Sigmoid colon (tissue), 7 donors: ENCODE measurements around the gene KAT8. TPM values are rescaled to one million over a fixed set of nuclear protein-coding genes. Genes with fewer than 3 reads are reported as not detected.

ENCODE experiments used
- DNase-seq: peaks from one replicate; pipeline ENCODE4 v3.0.0-alpha.2; 2019
- H3K27ac ChIP-seq, 4 donors: fragments of 200-600 bp; sonication (generic); one replicate each; pipeline ENCODE4 v1.5.1; 2016 to 2019; ENCODE audit warnings: mild to moderate bottlenecking in 1 of 4
- H3K27me3 ChIP-seq, 3 donors: fragments of 200-600 bp; sonication (generic); one replicate each; pipeline ENCODE4 v1.5.1; 2019; ENCODE audit warnings: mild to moderate bottlenecking in 1 of 3
- H3K36me3 ChIP-seq, 4 donors: fragments of 200-600 bp; sonication (generic); one replicate each; pipeline ENCODE4 v1.5.1; 2016 to 2019
- H3K4me1 ChIP-seq, 4 donors: fragments of 200-600 bp; sonication (generic); one replicate each; pipeline ENCODE4 v1.5.1; 2017 to 2019
- H3K4me3 ChIP-seq, 4 donors: fragments of 200-600 bp; sonication (generic); one replicate each; pipeline ENCODE4 v1.5.1; 2017 to 2019; ENCODE audit warnings: mild to moderate bottlenecking in 2 of 4, moderate library complexity in 1 of 4
- H3K9me3 ChIP-seq, 4 donors: fragments of 200-600 bp in 3 of 4; sonication (generic) in 3 of 4; one replicate each; pipeline versions ENCODE4 v1.5.1 to v1.6.1; 2013 to 2019
- CTCF ChIP-seq, 4 experiments: fragments of 450-650 bp in 3 of 4; fragments of 200-600 bp in 1 of 4; IDR thresholded peaks; one replicate each; pipeline ENCODE4 v1.5.1; 2016 to 2019; ENCODE audit warnings: antibody characterized with exemption in 4 of 4, mild to moderate bottlenecking in 3 of 4, moderate library complexity in 2 of 4
- EP300 ChIP-seq, 4 donors: sonication (generic); formaldehyde crosslinking; IDR thresholded peaks; one replicate each; pipeline ENCODE4 v1.6.1; 2017; ENCODE audit warnings: antibody characterized with exemption in 4 of 4
- POLR2A ChIP-seq, 2 donors: fragments of 450-650 bp; IDR thresholded peaks; one replicate each; pipeline ENCODE4 v1.6.1; 2016; ENCODE audit warnings: antibody characterized with exemption in 2 of 2, mild to moderate bottlenecking in 2 of 2, moderate library complexity in 2 of 2
- POLR2AphosphoS5 ChIP-seq, 4 donors: sonication (generic); formaldehyde crosslinking; IDR thresholded peaks; one replicate each; pipeline ENCODE4 v1.6.1; 2017; ENCODE audit warnings: antibody characterized with exemption in 4 of 4
- WGBS, 2 donors: extraction: QIAGEN DNeasy Blood & Tissue Kit; methylation state at CpG; one replicate each; pipeline ENCODE4 v1.1.7; 2013; 5-methylcytosine and 5-hydroxymethylcytosine counted together
- intact Hi-C: fragments of 100-400 bp; cut with DNase I; formaldehyde crosslinking; loops from one replicate; pipeline ENCODE4 v1.15.1; 2023
- polyA plus RNA-seq, 3 donors: library from polyadenylated mRNA; stranded (reverse); fragments of 200-250 nt; gene quantifications; one replicate each; pipeline ENCODE4 v1.2.3, GENCODE V29; 2013
- total RNA-seq, 4 donors: library from RNA; depleted of rRNA; stranded (reverse); fragments of >200 nt; gene quantifications; one replicate each; pipeline ENCODE4 v1.1.0, GENCODE V29; 2016
- donor health status: healthy with polysubstance abuse.
- donor health status: Bipolar disorder and iron deficiency.
- donor health status: healthy.

KAT8 gene
- total and polyA plus RNA-seq, 7 donors: 31.2 to 65.7 (median 57.1) TPM

- Histone ChIP-seq H3K36me3 (peaks cover 14 to 38% (median 26%) of the 10 kb centered on the region in 4 donors), H3K27ac (peak overlapping the region; percentile 44 to 92 (median 53)), H3K4me3 (no peak overlapping the region), H3K4me1 (peaks cover 0 to 33% (median 26%) of the 10 kb centered on the region in 4 donors), H3K27me3 (no peaks in the 10 kb centered on the region), H3K9me3 (no peaks in the 10 kb centered on the region)
- DNase-seq: no peak
- TF ChIP-seq POLR2A (IDR thresholded peaks at IDR 0.05): no peak
- TF ChIP-seq EP300 (IDR thresholded peaks at IDR 0.05): no peak
- no peak for TF ChIP-seq POLR2AphosphoS5 (IDR thresholded peaks at IDR 0.05)
- no peak for TF ChIP-seq CTCF (IDR thresholded peaks at IDR 0.05)
- 68% methylated on average over 5 of the region's 5 CpGs for WGBS, 2 donors
- intact Hi-C loops: loop anchor here (10.0 kb wide), 1 partner anchor 341 kb away; the partner anchor contains the start of gene ARMC5
Measured at GRCh38 chr16:31113121-31114120, 4.0 kb upstream of the KAT8 start.

GRCh38 chr16:31114468-31114867, 3.0 kb upstream of the KAT8 start:
- peak overlapping the region; percentile 44 to 92 (median 53) for H3K27ac ChIP-seq
- TF ChIP-seq POLR2AphosphoS5 (IDR thresholded peaks at IDR 0.05) (peak in 3 of 4 donors; percentile 15 to 62 (median 61)), POLR2A (IDR thresholded peaks at IDR 0.05) (no peak), CTCF (IDR thresholded peaks at IDR 0.05) (no peak)
- intact Hi-C loops: loop anchor here (10.0 kb wide), 1 partner anchor 340 kb away; the partner anchor contains the start of gene ARMC5
- peaks cover 14 to 40% (median 25%) of the 10 kb centered on the region in 4 donors for H3K36me3 ChIP-seq
- no peak overlapping the region for H3K4me3 ChIP-seq
- no peaks in the 10 kb centered on the region for H3K27me3 ChIP-seq
- DNase-seq: peak; percentile 75
- peaks cover 0 to 34% (median 26%) of the 10 kb centered on the region in 4 donors for H3K4me1 ChIP-seq
- no peaks in the 10 kb centered on the region for H3K9me3 ChIP-seq
- WGBS, 2 donors: 39 to 76% methylated on average over 8 of the region's 8 CpGs

- H3K27ac ChIP-seq: peak overlapping the region; percentile 92 to 98 (median 96)
- H3K27me3 ChIP-seq: no peaks in the 10 kb centered on the region
- H3K4me3 ChIP-seq: peak overlapping the region; percentile 67 to 97 (median 90)
- intact Hi-C loops: loop anchor here (1.0 to 10.0 kb wide), 2 partner anchors 24 to 336 kb away; partner anchors contain the start of gene ARMC5
- TF ChIP-seq POLR2AphosphoS5 (IDR thresholded peaks at IDR 0.05) (peak in 2 of 4 donors; percentile 11 to 15), POLR2A (IDR thresholded peaks at IDR 0.05) (no peak), CTCF (IDR thresholded peaks at IDR 0.05) (no peak), EP300 (IDR thresholded peaks at IDR 0.05) (no peak)
- H3K4me1 ChIP-seq: peaks cover 0 to 31% (median 21%) of the 10 kb centered on the region in 4 donors
- WGBS, 2 donors: 47 to 62% methylated on average over 9 of the region's 9 CpGs
- peaks cover 12 to 45% (median 27%) of the 10 kb centered on the region in 4 donors for H3K36me3 ChIP-seq
- no peaks in the 10 kb centered on the region for H3K9me3 ChIP-seq
- DNase-seq: no peak
Measured at GRCh38 chr16:31118223-31119155, 1.0 kb downstream of the KAT8 start.

GRCh38 chr16:31120129-31120528, 2.7 kb downstream of the KAT8 start:
- peak overlapping the region; percentile 92 to 98 (median 96) for H3K27ac ChIP-seq
- TF ChIP-seq POLR2AphosphoS5 (IDR thresholded peaks at IDR 0.05) (no peak), EP300 (IDR thresholded peaks at IDR 0.05) (no peak), POLR2A (IDR thresholded peaks at IDR 0.05) (no peak), CTCF (IDR thresholded peaks at IDR 0.05) (no peak)

More at GRCh38 chr16:31120129-31120528, 2.7 kb downstream of the KAT8 start:
- H3K27me3 ChIP-seq: no peaks in the 10 kb centered on the region
- H3K4me1 ChIP-seq: peaks cover 0 to 24% (median 21%) of the 10 kb centered on the region in 4 donors
- H3K4me3 ChIP-seq: no peak overlapping the region
- intact Hi-C loops: no loop called here
- H3K9me3 ChIP-seq: no peaks in the 10 kb centered on the region
- peaks cover 12 to 59% (median 27%) of the 10 kb centered on the region in 4 donors for H3K36me3 ChIP-seq
- DNase-seq: no peak
- WGBS, 2 donors: 92 to 96% methylated on average over 16 of the region's 16 CpGs
